ENCODE data around the gene FKTN. TPM values are rescaled to one million over a fixed set of nuclear protein-coding genes. Genes with fewer than 3 reads are reported as not detected.

The FKTN gene
- total and polyA plus RNA-seq, 4 donors = 3.2 to 36.9 (median 7.4) TPM

- TF ChIP-seq CTCF (IDR thresholded peaks at IDR 0.05; ENCODE audit: control extremely low read depth, extremely low read depth) = no peak
- no peaks in the 10 kb centered on the region for H3K36me3 ChIP-seq (ENCODE audit: control insufficient read depth in 4 of 4, insufficient read depth in 4 of 4, low read length in 4 of 4)
- 1 to 2% methylated on average over 70 to 75 of the region's 75 CpGs for WGBS, 2 donors
- ATAC-seq (ENCODE audit: insufficient read depth, low FRiP score) (no peak), DNase-seq (peak; percentile 23 to 50 (median 29))
- no peaks in the 10 kb centered on the region for H3K9me3 ChIP-seq (ENCODE audit: control insufficient read depth in 4 of 4, insufficient read depth in 3 of 4, low read length in 3 of 4)
- H3K27me3 ChIP-seq (ENCODE audit: control insufficient read depth in 3 of 3, insufficient read depth in 3 of 3, low read length in 2 of 3) = peaks cover 0 to 19% (median 16%) of the 10 kb centered on the region in 3 donors
- peaks cover 0 to 7% (median 0%) of the 10 kb centered on the region in 5 donors for H3K4me1 ChIP-seq (ENCODE audit: control insufficient read depth in 5 of 5, insufficient read depth in 5 of 5, low read length in 5 of 5)
- H3K9ac ChIP-seq (ENCODE audit: insufficient read depth in 1 of 2, low read length in 2 of 2) = no peak overlapping the region
- no peak overlapping the region for H3K27ac ChIP-seq (ENCODE audit: low read depth in 1 of 2, low read length in 1 of 2)
- no peak overlapping the region for H3K4me3 ChIP-seq
Measured at GRCh38 chr9:105656131-105656921, 98.4 kb downstream of the FKTN start.

- 83 to 92% methylated on average over 2 of the region's 2 CpGs for WGBS, 2 donors
- peaks cover 0 to 19% (median 16%) of the 10 kb centered on the region in 3 donors for H3K27me3 ChIP-seq (ENCODE audit: control insufficient read depth in 3 of 3, insufficient read depth in 3 of 3, low read length in 2 of 3)
- H3K4me3 ChIP-seq = no peak overlapping the region
- DNase-seq (no peak), ATAC-seq (ENCODE audit: insufficient read depth, low FRiP score) (no peak)
- H3K27ac ChIP-seq (ENCODE audit: low read depth in 1 of 2, low read length in 1 of 2) = no peak overlapping the region
- no peaks in the 10 kb centered on the region for H3K36me3 ChIP-seq (ENCODE audit: control insufficient read depth in 4 of 4, insufficient read depth in 4 of 4, low read length in 4 of 4)
- H3K9me3 ChIP-seq (ENCODE audit: control insufficient read depth in 4 of 4, insufficient read depth in 3 of 4, low read length in 3 of 4) = no peaks in the 10 kb centered on the region
- peaks cover 0 to 7% (median 0%) of the 10 kb centered on the region in 5 donors for H3K4me1 ChIP-seq (ENCODE audit: control insufficient read depth in 5 of 5, insufficient read depth in 5 of 5, low read length in 5 of 5)
- TF ChIP-seq CTCF (IDR thresholded peaks at IDR 0.05; ENCODE audit: control extremely low read depth, extremely low read depth) = no peak
- H3K9ac ChIP-seq (ENCODE audit: insufficient read depth in 1 of 2, low read length in 2 of 2) = no peak overlapping the region
Measured at GRCh38 chr9:105658351-105658750, 100.4 kb downstream of the FKTN start.

GRCh38 chr9:105661011-105661410, 103.1 kb downstream of the FKTN start:
- H3K27me3 ChIP-seq (ENCODE audit: control insufficient read depth in 3 of 3, insufficient read depth in 3 of 3, low read length in 2 of 3) = peaks cover 0 to 19% (median 16%) of the 10 kb centered on the region in 3 donors
- H3K36me3 ChIP-seq (ENCODE audit: control insufficient read depth in 4 of 4, insufficient read depth in 4 of 4, low read length in 4 of 4) = no peaks in the 10 kb centered on the region
- DNase-seq (no peak), ATAC-seq (ENCODE audit: insufficient read depth, low FRiP score) (no peak)
- H3K4me3 ChIP-seq = no peak overlapping the region
- 87 to 88% methylated on average over 4 of the region's 4 CpGs for WGBS, 2 donors
- H3K27ac ChIP-seq (ENCODE audit: low read depth in 1 of 2, low read length in 1 of 2) = no peak overlapping the region
- H3K9ac ChIP-seq (ENCODE audit: insufficient read depth in 1 of 2, low read length in 2 of 2) = no peak overlapping the region
- peaks cover 0 to 7% (median 0%) of the 10 kb centered on the region in 5 donors for H3K4me1 ChIP-seq (ENCODE audit: control insufficient read depth in 5 of 5, insufficient read depth in 5 of 5, low read length in 5 of 5)
- TF ChIP-seq CTCF (IDR thresholded peaks at IDR 0.05; ENCODE audit: control extremely low read depth, extremely low read depth) = no peak
- H3K9me3 ChIP-seq (ENCODE audit: control insufficient read depth in 4 of 4, insufficient read depth in 3 of 4, low read length in 3 of 4) = no peaks in the 10 kb centered on the region

Measured in lung (tissue), 12 donors.